Mononuclear cell (primary cell): Measurements from ENCODE around the gene GAS2. TPM values are rescaled to one million over a fixed set of nuclear protein-coding genes. Genes with fewer than 3 reads are reported as not detected.

Experiments
- H3K27me3 ChIP-seq: 2 replicates; pipeline ENCODE4 v1.6.0; 2011; ENCODE audit warnings: low read length, control low read depth; ENCODE audit not compliant: insufficient read depth
- H3K4me1 ChIP-seq: 2 replicates; pipeline ENCODE4 v1.5.1; 2011; ENCODE audit warnings: mild to moderate bottlenecking, low read length, control low read depth; ENCODE audit not compliant: insufficient read depth
- H3K4me3 ChIP-seq: 2 replicates; pipeline ENCODE4 v1.5.1; 2011; ENCODE audit warnings: mild to moderate bottlenecking, low read length, moderate library complexity
- H3K9me3 ChIP-seq: 2 replicates; pipeline ENCODE4 v1.5.1; 2011; ENCODE audit warnings: low read depth, mild to moderate bottlenecking, control low read depth, low read length
- total RNA-seq: library from RNA; depleted of rRNA; stranded (reverse); fragments of >200 nt; gene quantifications from one replicate; pipeline ENCODE4 v1.2.3, GENCODE V29; 2012

GAS2 gene
- total RNA-seq, 1 donor = 1.2 TPM

- Histone ChIP-seq H3K4me1 (no peaks in the 10 kb centered on the region), H3K27me3 (no peaks in the 10 kb centered on the region), H3K9me3 (no peaks in the 10 kb centered on the region), H3K4me3 (no peak overlapping the region)
Observed at GRCh38 chr11:22779850-22780249, 113.4 kb downstream of the GAS2 start.

GRCh38 chr11:22780952-22781593, 114.7 kb downstream of the GAS2 start:
- Histone ChIP-seq H3K9me3 (no peaks in the 10 kb centered on the region), H3K4me3 (no peak overlapping the region), H3K4me1 (no peaks in the 10 kb centered on the region), H3K27me3 (no peaks in the 10 kb centered on the region)

GRCh38 chr11:22785251-22785650, 118.8 kb downstream of the GAS2 start:
- H3K27me3 ChIP-seq = no peaks in the 10 kb centered on the region
- no peak overlapping the region for H3K4me3 ChIP-seq
- H3K9me3 ChIP-seq = no peaks in the 10 kb centered on the region
- no peaks in the 10 kb centered on the region for H3K4me1 ChIP-seq

GRCh38 chr11:22786475-22786874, 120.1 kb downstream of the GAS2 start:
- Histone ChIP-seq H3K9me3 (no peaks in the 10 kb centered on the region), H3K4me3 (no peak overlapping the region), H3K4me1 (no peaks in the 10 kb centered on the region), H3K27me3 (no peaks in the 10 kb centered on the region)

- Histone ChIP-seq H3K9me3 (no peaks in the 10 kb centered on the region), H3K27me3 (no peaks in the 10 kb centered on the region), H3K4me1 (no peaks in the 10 kb centered on the region), H3K4me3 (no peak overlapping the region)
Observed at GRCh38 chr11:22787055-22787454, 120.6 kb downstream of the GAS2 start.

GRCh38 chr11:22787551-22788162, 121.2 kb downstream of the GAS2 start:
- no peaks in the 10 kb centered on the region for H3K9me3 ChIP-seq
- no peaks in the 10 kb centered on the region for H3K4me1 ChIP-seq
- H3K27me3 ChIP-seq = no peaks in the 10 kb centered on the region
- H3K4me3 ChIP-seq = no peak overlapping the region

- no peaks in the 10 kb centered on the region for H3K9me3 ChIP-seq
- H3K27me3 ChIP-seq = no peaks in the 10 kb centered on the region
- H3K4me3 ChIP-seq = no peak overlapping the region
- H3K4me1 ChIP-seq = no peaks in the 10 kb centered on the region
Observed at GRCh38 chr11:22792497-22792896, 126.1 kb downstream of the GAS2 start.

- Histone ChIP-seq H3K27me3 (no peaks in the 10 kb centered on the region), H3K9me3 (no peaks in the 10 kb centered on the region), H3K4me1 (no peaks in the 10 kb centered on the region), H3K4me3 (no peak overlapping the region)
Observed at GRCh38 chr11:22795914-22796313, 129.5 kb downstream of the GAS2 start.

- no peaks in the 10 kb centered on the region for H3K4me1 ChIP-seq
- no peaks in the 10 kb centered on the region for H3K9me3 ChIP-seq
- H3K4me3 ChIP-seq = no peak overlapping the region
- no peaks in the 10 kb centered on the region for H3K27me3 ChIP-seq
Observed at GRCh38 chr11:22797047-22797446, 130.6 kb downstream of the GAS2 start.

- Histone ChIP-seq H3K4me3 (no peak overlapping the region), H3K4me1 (no peaks in the 10 kb centered on the region), H3K27me3 (no peaks in the 10 kb centered on the region), H3K9me3 (no peaks in the 10 kb centered on the region)
Observed at GRCh38 chr11:22798901-22799300, 132.5 kb downstream of the GAS2 start.

GRCh38 chr11:22800482-22800881, 134.1 kb downstream of the GAS2 start:
- H3K27me3 ChIP-seq = no peaks in the 10 kb centered on the region
- H3K9me3 ChIP-seq = no peaks in the 10 kb centered on the region
- H3K4me1 ChIP-seq = no peaks in the 10 kb centered on the region
- H3K4me3 ChIP-seq = no peak overlapping the region

- Histone ChIP-seq H3K9me3 (no peaks in the 10 kb centered on the region), H3K27me3 (no peaks in the 10 kb centered on the region), H3K4me1 (no peaks in the 10 kb centered on the region), H3K4me3 (no peak overlapping the region)
Observed at GRCh38 chr11:22802861-22803260, 136.4 kb downstream of the GAS2 start.

GRCh38 chr11:22807391-22807790, 141.0 kb downstream of the GAS2 start:
- peaks cover 3% of the 10 kb centered on the region for H3K4me1 ChIP-seq
- no peaks in the 10 kb centered on the region for H3K27me3 ChIP-seq
- H3K9me3 ChIP-seq = no peaks in the 10 kb centered on the region
- no peak overlapping the region for H3K4me3 ChIP-seq

- Histone ChIP-seq H3K9me3 (no peaks in the 10 kb centered on the region), H3K4me3 (no peak overlapping the region), H3K4me1 (peaks cover 3% of the 10 kb centered on the region), H3K27me3 (no peaks in the 10 kb centered on the region)
Observed at GRCh38 chr11:22807855-22808570, 141.6 kb downstream of the GAS2 start.

- no peaks in the 10 kb centered on the region for H3K27me3 ChIP-seq
- no peak overlapping the region for H3K4me3 ChIP-seq
- peaks cover 3% of the 10 kb centered on the region for H3K4me1 ChIP-seq
- H3K9me3 ChIP-seq = no peaks in the 10 kb centered on the region
Observed at GRCh38 chr11:22808571-22809197, 142.3 kb downstream of the GAS2 start.
